IPS DF 19.7 (cell line): ENCODE measurements around the gene GLRA1.

Experiments
- DNase-seq: peaks from one replicate; pipeline ENCODE4 v3.0.0-alpha.2; 2013; ENCODE audit warnings: low read depth, low spot score

Gene GLRA1

DNA sequence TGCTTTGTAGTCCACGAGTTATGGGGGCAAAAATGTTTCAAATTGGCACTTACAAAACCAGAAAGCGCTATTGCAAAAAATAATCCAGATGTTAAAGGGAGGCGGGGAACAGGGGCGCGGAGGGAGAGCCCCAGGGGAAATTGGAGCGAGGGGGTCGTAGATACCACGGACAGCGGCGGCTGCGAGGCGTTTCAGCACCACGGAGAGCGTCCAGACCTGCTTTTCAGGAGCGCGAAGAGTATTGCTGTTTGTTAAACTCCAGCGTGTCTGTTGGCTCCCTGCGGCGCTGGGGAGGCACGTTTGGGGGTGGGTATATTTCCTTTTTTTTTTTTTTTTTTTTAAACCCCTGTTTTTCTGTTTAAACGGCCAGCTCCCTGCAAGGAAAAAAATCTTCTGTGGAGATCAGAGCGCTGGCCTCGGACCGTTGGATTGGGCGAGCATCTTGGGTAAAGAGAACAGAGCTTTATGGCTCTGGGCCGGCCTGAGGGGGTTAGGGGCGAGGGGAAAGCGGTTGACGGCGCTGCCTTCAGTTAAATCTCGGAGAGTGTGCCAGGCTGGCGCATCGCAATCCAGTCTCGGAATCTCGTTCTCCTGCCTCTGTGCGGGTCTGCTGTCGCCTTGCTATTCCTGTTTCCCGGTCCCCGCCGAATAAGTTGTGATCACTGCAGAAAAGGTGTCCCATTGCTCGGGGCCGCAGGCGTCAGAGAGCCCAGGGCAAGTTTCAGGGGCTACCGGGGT lies at the start of gene GLRA1:
Gene GLRA1, minus strand, starts transcription at position 288 of the 738 bp plus-strand sequence. CDS start 302 bp downstream, outside the sequence.
- no peak for DNase-seq

DNA sequence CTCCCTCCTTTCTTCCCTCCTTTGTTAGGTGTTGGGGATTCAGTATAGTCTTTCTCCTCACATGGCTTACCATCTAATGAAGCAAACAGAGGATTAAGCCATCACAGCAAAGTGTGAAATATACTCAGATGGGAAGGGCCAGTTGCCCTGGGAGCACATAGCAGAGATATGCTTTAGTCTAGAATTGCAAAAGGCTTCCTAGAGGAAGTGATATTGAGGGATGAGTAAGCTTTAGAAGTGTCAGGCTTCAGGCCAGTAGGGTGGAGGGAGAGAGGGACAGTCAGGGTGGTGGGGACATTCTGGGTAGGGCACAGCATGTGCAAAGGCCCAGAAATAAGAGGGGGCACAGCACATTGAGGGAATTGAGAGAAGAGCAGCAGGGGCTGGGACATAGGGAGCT lies 46.2 kb upstream of the GLRA1 start:
- no peak for DNase-seq

- no peak for DNase-seq
Observed at GRCh38 chr5:151967865-151968264, 43.2 kb upstream of the GLRA1 start.

DNA sequence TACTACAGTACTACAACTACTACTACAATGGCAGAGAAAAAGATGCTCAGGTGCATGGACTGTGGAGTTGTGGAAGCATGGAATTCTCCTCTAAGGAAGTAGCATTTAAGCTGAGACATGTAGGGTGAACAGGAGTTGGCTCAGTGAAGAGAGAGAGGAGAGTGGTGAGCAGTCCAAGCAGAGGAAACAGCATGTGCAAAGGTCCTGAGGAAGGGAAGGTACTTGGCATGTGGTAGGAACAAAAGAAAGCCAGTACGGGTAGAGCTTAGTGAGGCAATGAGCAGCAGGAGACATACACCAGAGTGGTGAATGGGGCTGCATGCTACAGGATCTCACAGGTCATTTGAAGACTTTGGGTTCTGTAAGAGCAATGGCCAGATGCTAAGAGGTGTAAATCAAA lies 41.4 kb upstream of the GLRA1 start:
- DNase-seq = no peak

DNA sequence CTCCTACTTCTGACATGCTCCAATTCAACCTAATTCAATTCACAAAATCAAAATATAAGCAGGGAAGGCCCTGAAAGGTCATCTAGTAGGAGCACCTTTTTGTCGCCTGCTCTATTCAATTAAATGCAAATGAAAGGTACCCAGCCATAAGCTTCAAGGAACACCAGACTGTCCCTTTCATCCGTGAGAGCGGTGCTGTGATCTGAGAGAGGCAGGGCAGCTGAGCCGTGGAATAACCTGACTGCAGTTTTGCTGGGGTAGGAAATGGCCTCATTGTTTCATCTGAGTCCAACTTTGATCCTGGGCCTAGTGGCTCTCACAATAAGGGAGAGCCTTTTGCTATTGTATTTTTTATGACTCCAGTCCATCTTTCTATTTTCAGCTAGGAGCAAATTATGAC lies 39.8 kb upstream of the GLRA1 start:
- DNase-seq = no peak

- DNase-seq = no peak
Observed at GRCh38 chr5:151961557-151961956, 36.9 kb upstream of the GLRA1 start.

DNA sequence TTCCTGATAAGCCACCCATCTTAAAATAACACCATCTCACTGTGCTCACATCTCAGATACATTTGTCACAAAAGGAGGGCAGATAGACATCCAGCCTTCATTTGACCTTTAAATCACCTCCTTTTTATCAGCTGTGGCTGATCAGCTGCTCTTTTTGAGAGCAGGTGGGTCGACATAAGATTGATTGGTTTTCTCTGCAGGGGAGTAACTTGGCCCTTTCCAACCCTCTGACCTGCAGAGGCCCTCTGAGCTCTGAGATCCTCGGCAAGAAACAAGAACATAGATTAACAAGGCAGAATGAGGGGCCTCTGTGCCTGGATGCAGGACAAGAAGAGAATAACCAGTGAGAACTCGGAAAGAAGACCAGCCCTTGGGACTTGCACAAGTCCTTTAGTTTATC lies 33.5 kb upstream of the GLRA1 start:
- no peak for DNase-seq

DNA sequence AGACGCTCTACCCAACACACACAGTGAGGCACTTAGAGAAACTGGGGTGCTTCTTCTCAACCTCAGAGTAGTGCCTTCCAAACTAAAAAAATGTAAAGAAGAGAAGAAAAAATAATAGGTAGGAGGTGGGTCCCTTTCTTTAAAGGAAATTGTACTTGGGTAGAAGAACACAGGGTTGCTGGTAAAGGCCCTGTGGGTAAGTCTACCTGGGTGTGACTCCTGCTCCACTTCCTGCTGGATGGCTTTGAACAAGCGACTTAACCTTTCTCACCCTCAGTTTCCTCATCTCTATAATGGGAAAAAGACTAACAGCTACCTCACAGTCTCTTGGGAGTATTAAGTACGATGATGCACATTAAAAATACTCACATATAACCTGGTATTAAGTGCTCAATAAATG lies 32.1 kb upstream of the GLRA1 start:
- no peak for DNase-seq

GRCh38 chr5:151954255-151954654 lies 29.6 kb upstream of the GLRA1 start:
- DNase-seq = no peak

GRCh38 chr5:151953833-151954232 lies 29.2 kb upstream of the GLRA1 start:
- DNase-seq = no peak

DNA sequence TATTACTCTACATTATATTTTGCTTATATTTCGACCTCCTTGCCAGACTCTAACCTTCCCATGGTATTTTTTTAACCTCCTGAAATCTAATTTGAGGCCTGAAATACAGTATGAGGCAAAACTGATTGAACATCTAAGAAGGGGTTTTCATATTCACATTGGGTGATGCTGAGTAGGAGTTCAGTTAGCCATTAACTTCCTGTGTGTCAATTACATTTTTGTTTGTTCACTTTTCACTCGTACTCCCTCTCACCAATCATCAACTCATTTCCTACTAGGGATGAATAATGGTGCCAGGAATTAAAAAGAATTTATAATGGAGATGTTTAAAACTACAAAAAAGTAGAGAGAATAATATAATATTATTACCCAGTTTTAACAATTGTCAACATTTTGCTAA lies 27.6 kb upstream of the GLRA1 start:
- no peak for DNase-seq

DNA sequence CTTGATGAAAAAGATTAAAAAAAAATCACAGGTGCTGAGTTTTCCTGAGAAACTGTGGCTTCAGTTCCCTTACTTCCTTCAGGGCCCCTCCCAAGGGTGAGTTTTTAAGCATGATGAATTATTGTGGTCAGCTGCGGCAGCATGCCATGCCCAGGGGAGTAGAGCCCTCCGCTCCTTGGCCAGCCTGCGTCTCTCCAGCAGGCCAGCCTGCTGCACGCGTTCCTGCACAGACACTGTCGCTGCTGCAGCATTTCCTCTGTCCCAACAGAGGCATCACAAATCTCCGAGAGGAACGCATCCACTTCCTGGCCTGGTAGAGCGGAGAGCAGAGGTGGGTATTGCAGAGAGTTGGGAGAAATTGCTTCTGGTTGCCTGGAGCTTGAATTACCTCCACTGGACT lies 26.1 kb upstream of the GLRA1 start:
- no peak for DNase-seq

GRCh38 chr5:151949701-151950308 lies 25.2 kb upstream of the GLRA1 start:
- no peak for DNase-seq

GRCh38 chr5:151949113-151949512 lies 24.5 kb upstream of the GLRA1 start:
- DNase-seq = no peak

DNA sequence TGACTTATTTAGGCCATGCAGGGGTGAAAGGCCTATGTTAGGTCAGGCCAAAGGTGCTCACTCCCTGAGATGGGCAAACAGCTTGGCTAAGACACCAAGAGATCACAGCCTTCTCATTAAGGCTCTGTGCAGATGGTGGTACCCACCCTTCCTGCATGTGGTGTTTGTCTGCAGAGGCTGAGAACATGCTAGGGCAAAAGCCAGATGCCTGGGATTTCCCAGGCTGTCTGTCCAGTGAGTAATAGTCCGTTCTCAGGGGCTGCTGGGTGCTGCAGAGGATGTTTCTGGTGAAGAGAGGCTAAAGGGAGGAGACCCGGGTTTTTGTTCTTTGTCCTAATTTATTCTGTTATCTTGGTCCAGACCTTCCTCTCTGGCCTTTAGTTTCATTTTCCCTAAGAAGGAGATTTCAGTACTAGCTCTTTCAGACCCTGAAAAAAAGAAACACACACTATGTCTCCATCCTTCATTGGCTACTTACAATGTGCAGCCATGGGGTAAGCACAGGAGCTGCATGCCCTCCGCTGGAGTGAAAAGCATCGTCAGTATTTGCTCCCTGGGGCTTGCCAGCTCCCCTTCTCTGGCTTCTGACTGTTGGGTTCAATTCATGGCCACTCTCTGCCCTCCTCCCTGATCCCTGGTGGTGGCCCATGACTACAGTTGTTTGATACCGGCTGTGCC lies 23.4 kb upstream of the GLRA1 start:
- DNase-seq = no peak

DNA sequence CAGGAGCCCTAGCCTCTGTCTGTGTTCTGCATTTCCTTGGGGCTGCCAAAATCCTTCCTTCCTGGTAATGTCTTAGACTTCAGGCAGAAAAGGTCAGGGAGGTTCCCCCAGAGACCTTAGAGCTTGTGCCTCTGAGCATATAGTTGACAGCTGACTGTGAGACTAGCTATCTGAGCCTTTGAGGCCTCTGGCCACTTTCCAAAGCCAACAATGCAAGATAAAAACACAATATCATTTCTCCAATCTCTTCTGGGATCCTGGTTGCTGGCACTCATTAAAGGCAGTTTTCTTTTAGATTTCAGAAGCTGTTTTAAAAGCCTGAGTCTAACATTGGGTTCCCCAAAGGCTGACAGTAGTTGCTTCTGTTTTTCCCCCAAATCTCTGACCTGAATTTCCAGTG lies 13.2 kb upstream of the GLRA1 start:
- DNase-seq = no peak

DNA sequence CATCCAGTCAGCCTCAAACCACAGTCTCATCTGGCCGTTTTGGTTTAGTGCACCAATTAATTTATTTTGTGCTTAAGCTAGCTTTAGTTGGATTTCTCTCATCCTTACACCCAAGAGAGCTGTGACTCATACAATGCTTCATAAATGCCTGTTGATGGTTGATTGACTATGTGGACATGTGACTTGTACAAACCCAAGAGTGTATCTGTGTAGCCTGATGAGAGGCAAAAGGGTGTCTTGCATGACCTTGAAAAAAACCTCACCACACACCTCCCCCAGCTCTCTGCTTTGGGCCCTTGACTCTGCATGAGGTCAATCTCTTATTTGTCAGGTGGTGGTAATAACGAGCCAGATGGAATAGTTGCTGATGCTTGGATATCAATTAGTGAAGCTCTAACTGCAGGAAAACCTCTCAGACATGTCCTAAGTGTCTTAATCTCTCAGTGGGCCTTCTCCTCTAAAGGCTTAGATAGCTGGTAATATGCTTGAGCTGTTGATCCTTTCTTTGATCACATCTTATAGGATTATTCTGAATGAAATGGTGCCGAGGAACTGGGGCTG lies 10.6 kb upstream of the GLRA1 start:
- no peak for DNase-seq

DNA sequence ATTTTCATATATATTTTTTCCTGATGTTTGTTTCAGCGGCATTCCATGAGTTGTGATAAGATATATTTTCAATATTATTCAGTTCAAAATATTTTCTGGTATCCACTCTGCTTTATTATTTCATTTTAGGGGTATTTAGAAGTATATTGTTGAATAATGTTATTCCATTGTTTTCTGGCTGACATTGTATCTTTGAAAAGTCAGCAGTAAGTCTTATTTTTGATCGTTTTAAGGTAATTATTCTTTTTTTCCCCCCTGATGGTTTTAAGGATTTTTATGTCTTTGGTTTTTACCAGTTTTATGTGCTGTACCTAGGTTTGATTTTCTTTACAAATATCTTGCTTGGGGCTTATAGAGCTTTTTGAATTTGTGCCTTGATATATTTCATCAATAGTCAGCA lies 6.6 kb upstream of the GLRA1 start:
- DNase-seq = no peak

DNA sequence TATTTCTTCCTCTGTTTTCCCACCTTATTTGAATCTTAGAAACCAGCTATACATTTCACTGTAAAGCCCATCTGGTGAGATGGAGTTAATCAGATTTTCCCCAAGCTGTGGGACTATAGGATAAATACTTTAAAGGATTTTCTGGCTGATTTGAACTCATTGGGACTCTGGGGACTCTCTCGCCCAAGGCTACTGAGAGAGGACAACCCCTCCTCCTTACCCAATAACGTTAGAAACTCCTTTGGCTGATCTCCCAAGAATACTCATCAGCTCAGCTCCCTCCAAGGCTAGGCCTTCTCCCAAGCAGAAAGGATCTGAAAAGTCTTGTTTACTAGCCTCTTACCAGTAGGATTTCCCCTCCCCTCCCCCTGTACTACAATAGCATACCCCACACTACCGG lies 1.5 kb upstream of the GLRA1 start:
- no peak for DNase-seq

DNA sequence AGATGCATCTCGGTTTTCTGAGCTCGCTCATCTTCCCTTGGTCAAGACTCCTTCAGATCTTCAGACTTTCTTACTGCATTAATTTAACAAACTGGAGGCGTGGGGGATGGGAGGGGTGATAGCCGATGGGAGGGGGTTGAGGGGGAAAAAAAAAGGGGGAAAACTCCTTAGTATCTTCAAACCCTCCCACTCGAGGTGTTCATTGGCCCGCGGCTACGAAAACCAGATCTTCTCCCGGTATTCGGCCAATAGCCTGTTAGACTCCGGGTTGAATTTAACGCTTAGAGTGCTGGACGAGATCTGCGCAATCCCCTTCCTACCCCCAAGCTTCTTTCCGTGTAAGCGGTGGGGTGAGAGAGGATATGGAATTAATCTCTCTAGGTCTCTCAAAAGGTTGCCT lies 689 bp upstream of the GLRA1 start:
- no peak for DNase-seq

- no peak for DNase-seq
Observed at GRCh38 chr5:151923866-151924476, 680 bp downstream of the GLRA1 start.

DNA sequence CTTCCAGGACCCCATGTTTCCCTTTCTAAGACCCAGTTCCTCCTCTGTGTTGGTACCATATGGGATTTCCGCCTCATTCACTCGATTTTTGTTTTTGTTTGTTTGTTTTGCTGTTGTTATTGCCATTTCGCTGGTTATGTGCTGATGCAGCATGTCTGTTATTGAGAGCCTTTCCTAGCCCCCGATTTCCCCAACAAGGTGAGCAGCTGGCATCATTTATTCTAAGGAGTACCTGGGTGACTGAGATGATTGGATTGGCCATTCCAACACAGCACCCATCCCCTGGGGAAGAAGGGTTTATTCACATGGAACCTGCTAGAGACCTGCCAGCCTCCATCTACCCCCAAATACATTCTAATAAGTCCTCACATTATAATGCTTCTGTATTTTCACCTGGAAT lies 2.7 kb downstream of the GLRA1 start:
- no peak for DNase-seq
